ENCODE results near the gene DLG2. TPM values are rescaled to one million over a fixed set of nuclear protein-coding genes. Genes with fewer than 3 reads are reported as not detected.
"Not testable (repeated sequence)": the region's sequence is repeated elsewhere in the genome, so short reads cannot be mapped to it uniquely, and the experiment has no call there.

The DLG2 gene
- polyA plus RNA-seq, 1 donor = 8.1 TPM

- no peak for DNase-seq
- no CpG with 5 or more reads among the region's 4 CpGs for WGBS (ENCODE audit: insufficient coverage, low lambda C conversion rate)
- no peaks in the 10 kb centered on the region for H3K9me3 ChIP-seq (ENCODE audit: control insufficient read depth, low read depth, low read length)
- no peaks in the 10 kb centered on the region for H3K27me3 ChIP-seq (ENCODE audit: control insufficient read depth, insufficient read depth, low read length)
- H3K27ac ChIP-seq (ENCODE audit: low read length) = no peak overlapping the region
- no peaks in the 10 kb centered on the region for H3K36me3 ChIP-seq (ENCODE audit: control insufficient read depth, insufficient read depth, low read length)
- H3K4me1 ChIP-seq (ENCODE audit: control insufficient read depth, insufficient read depth, low read length) = no peaks in the 10 kb centered on the region
- no peak overlapping the region for H3K4me3 ChIP-seq (ENCODE audit: low read length)
Observed at GRCh38 chr11:83441171-83441570, 2186.0 kb downstream of the DLG2 start.

- Histone ChIP-seq H3K4me1 (ENCODE audit: control insufficient read depth, insufficient read depth, low read length) (no peaks in the 10 kb centered on the region), H3K27ac (ENCODE audit: low read length) (no peak overlapping the region), H3K36me3 (ENCODE audit: control insufficient read depth, insufficient read depth, low read length) (no peaks in the 10 kb centered on the region), H3K4me3 (ENCODE audit: low read length) (no peak overlapping the region), H3K27me3 (ENCODE audit: control insufficient read depth, insufficient read depth, low read length) (no peaks in the 10 kb centered on the region), H3K9me3 (ENCODE audit: control insufficient read depth, low read depth, low read length) (no peaks in the 10 kb centered on the region)
- no CpG with 5 or more reads among the region's 2 CpGs for WGBS (ENCODE audit: insufficient coverage, low lambda C conversion rate)
- DNase-seq = no peak
Observed at GRCh38 chr11:83438438-83438837, 2188.7 kb downstream of the DLG2 start.

DNA sequence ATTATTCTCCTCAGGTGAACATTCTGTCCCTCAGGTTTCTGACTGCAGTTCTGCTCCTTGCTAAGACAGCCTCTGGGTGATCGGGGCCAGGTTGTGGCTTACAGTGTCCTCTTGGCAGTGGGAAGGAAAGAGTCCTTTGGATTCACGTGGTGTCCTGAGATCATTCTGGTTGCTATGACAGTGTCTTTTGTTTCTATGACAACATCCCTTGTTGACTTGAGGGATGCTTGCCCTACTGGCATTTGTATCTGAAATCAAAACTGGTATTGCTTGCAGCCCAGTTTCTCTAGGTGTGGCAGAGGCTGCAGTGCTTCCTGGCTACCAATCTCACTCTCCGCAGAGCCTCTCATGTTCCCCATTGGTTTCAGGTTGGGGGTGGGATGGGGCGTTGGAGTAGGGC lies 2189.2 kb downstream of the DLG2 start:
- no peaks in the 10 kb centered on the region for H3K9me3 ChIP-seq (ENCODE audit: control insufficient read depth, low read depth, low read length)
- no peak overlapping the region for H3K4me3 ChIP-seq (ENCODE audit: low read length)
- no peak for DNase-seq
- H3K27ac ChIP-seq (ENCODE audit: low read length) = no peak overlapping the region
- no peaks in the 10 kb centered on the region for H3K36me3 ChIP-seq (ENCODE audit: control insufficient read depth, insufficient read depth, low read length)
- no CpG with 5 or more reads among the region's 4 CpGs for WGBS (ENCODE audit: insufficient coverage, low lambda C conversion rate)
- no peaks in the 10 kb centered on the region for H3K4me1 ChIP-seq (ENCODE audit: control insufficient read depth, insufficient read depth, low read length)
- no peaks in the 10 kb centered on the region for H3K27me3 ChIP-seq (ENCODE audit: control insufficient read depth, insufficient read depth, low read length)

GRCh38 chr11:83436855-83437254 lies 2190.3 kb downstream of the DLG2 start:
- no peak for DNase-seq
- H3K9me3 ChIP-seq (ENCODE audit: control insufficient read depth, low read depth, low read length) = no peaks in the 10 kb centered on the region
- 100% methylated on average over 3 of the region's 3 CpGs for WGBS (ENCODE audit: insufficient coverage, low lambda C conversion rate)

DNA sequence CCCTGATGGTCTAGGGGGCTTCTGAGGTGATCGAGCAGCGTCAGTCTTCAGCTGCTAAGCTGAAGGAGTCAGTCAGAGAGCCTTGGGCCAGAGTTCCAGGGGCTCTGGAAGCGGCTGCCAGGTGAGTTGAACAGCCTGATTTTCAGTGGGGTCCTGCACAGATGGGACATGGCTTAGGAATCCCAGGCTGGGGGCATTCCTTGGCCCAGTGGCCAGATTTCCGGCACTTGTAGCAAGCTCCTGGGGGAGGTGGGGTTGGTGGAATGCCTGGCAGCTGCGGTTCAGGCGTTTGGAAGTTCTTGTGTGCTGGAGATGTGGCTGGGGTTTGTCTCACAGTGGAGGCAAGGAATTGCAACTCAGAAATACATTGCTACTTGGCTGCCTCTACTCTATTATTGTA lies 2192.3 kb downstream of the DLG2 start:
- H3K9me3 ChIP-seq (ENCODE audit: control insufficient read depth, low read depth, low read length); H3K4me1 ChIP-seq (ENCODE audit: control insufficient read depth, insufficient read depth, low read length); H3K27ac ChIP-seq (ENCODE audit: low read length); DNase-seq; H3K27me3 ChIP-seq (ENCODE audit: control insufficient read depth, insufficient read depth, low read length); H3K36me3 ChIP-seq (ENCODE audit: control insufficient read depth, insufficient read depth, low read length); H3K4me3 ChIP-seq (ENCODE audit: low read length): not testable (repeated sequence)
- no CpG with 5 or more reads among the region's 6 CpGs for WGBS (ENCODE audit: insufficient coverage, low lambda C conversion rate)

More at GRCh38 chr11:83436855-83437254, 2190.3 kb downstream of the DLG2 start:
- Histone ChIP-seq H3K27ac (ENCODE audit: low read length) (no peak overlapping the region), H3K36me3 (ENCODE audit: control insufficient read depth, insufficient read depth, low read length) (no peaks in the 10 kb centered on the region), H3K27me3 (ENCODE audit: control insufficient read depth, insufficient read depth, low read length) (no peaks in the 10 kb centered on the region), H3K4me1 (ENCODE audit: control insufficient read depth, insufficient read depth, low read length) (no peaks in the 10 kb centered on the region), H3K4me3 (ENCODE audit: low read length) (no peak overlapping the region)

GRCh38 chr11:83427943-83428342 lies 2199.2 kb downstream of the DLG2 start:
- Histone ChIP-seq H3K4me3 (ENCODE audit: low read length) (no peak overlapping the region), H3K36me3 (ENCODE audit: control insufficient read depth, insufficient read depth, low read length) (no peaks in the 10 kb centered on the region), H3K4me1 (ENCODE audit: control insufficient read depth, insufficient read depth, low read length) (no peaks in the 10 kb centered on the region), H3K27me3 (ENCODE audit: control insufficient read depth, insufficient read depth, low read length) (no peaks in the 10 kb centered on the region), H3K27ac (ENCODE audit: low read length) (no peak overlapping the region), H3K9me3 (ENCODE audit: control insufficient read depth, low read depth, low read length) (no peaks in the 10 kb centered on the region)
- no peak for DNase-seq
- WGBS (ENCODE audit: insufficient coverage, low lambda C conversion rate) = 86% methylated on average over 1 of the region's 2 CpGs

- WGBS (ENCODE audit: insufficient coverage, low lambda C conversion rate) = no CpG with 5 or more reads among the region's 2 CpGs
- no peaks in the 10 kb centered on the region for H3K36me3 ChIP-seq (ENCODE audit: control insufficient read depth, insufficient read depth, low read length)
- H3K27ac ChIP-seq (ENCODE audit: low read length) = no peak overlapping the region
- H3K4me3 ChIP-seq (ENCODE audit: low read length) = no peak overlapping the region
- DNase-seq = no peak
- H3K9me3 ChIP-seq (ENCODE audit: control insufficient read depth, low read depth, low read length) = no peaks in the 10 kb centered on the region
- H3K27me3 ChIP-seq (ENCODE audit: control insufficient read depth, insufficient read depth, low read length) = no peaks in the 10 kb centered on the region
- H3K4me1 ChIP-seq (ENCODE audit: control insufficient read depth, insufficient read depth, low read length) = no peaks in the 10 kb centered on the region
Observed at GRCh38 chr11:83427501-83427900, 2199.6 kb downstream of the DLG2 start.

- no peak overlapping the region for H3K27ac ChIP-seq (ENCODE audit: low read length)
- no peak for DNase-seq
- H3K4me3 ChIP-seq (ENCODE audit: low read length) = no peak overlapping the region
- H3K27me3 ChIP-seq (ENCODE audit: control insufficient read depth, insufficient read depth, low read length) = no peaks in the 10 kb centered on the region
- H3K9me3 ChIP-seq (ENCODE audit: control insufficient read depth, low read depth, low read length) = peaks cover 4% of the 10 kb centered on the region
- no peaks in the 10 kb centered on the region for H3K36me3 ChIP-seq (ENCODE audit: control insufficient read depth, insufficient read depth, low read length)
- no peaks in the 10 kb centered on the region for H3K4me1 ChIP-seq (ENCODE audit: control insufficient read depth, insufficient read depth, low read length)
Observed at GRCh38 chr11:83425137-83425466, 2202.0 kb downstream of the DLG2 start.

- DNase-seq = no peak
- no peak overlapping the region for H3K4me3 ChIP-seq (ENCODE audit: low read length)
- no peaks in the 10 kb centered on the region for H3K4me1 ChIP-seq (ENCODE audit: control insufficient read depth, insufficient read depth, low read length)
- H3K27ac ChIP-seq (ENCODE audit: low read length) = no peak overlapping the region
- H3K27me3 ChIP-seq (ENCODE audit: control insufficient read depth, insufficient read depth, low read length) = no peaks in the 10 kb centered on the region
- H3K9me3 ChIP-seq (ENCODE audit: control insufficient read depth, low read depth, low read length) = peaks cover 4% of the 10 kb centered on the region
- no peaks in the 10 kb centered on the region for H3K36me3 ChIP-seq (ENCODE audit: control insufficient read depth, insufficient read depth, low read length)
- WGBS (ENCODE audit: insufficient coverage, low lambda C conversion rate) = 40% methylated on average over 1 of the region's 2 CpGs
Observed at GRCh38 chr11:83424376-83425136, 2202.6 kb downstream of the DLG2 start.

DNA sequence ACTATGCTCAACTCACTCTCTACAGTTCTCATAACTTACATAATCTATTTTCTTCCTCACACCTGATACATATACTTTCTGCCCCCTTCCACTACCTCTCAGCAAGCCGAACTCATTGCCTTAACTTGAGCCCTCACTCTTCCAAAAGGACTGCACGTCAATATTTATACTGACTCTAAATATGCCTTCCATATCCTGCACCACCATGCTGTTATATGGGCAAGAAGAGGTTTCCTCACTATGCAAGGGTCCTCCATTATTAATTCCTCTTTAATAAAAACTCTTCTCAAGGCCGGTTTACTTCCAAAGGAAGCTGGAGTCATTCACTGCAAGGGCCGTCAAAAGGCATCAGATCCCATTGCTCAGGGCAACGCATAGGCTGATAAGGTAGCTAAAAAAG lies 2204.5 kb downstream of the DLG2 start:
- not testable (repeated sequence) for H3K27me3 ChIP-seq (ENCODE audit: control insufficient read depth, insufficient read depth, low read length); H3K9me3 ChIP-seq (ENCODE audit: control insufficient read depth, low read depth, low read length); DNase-seq; H3K27ac ChIP-seq (ENCODE audit: low read length); H3K4me3 ChIP-seq (ENCODE audit: low read length); H3K36me3 ChIP-seq (ENCODE audit: control insufficient read depth, insufficient read depth, low read length); H3K4me1 ChIP-seq (ENCODE audit: control insufficient read depth, insufficient read depth, low read length)
- WGBS (ENCODE audit: insufficient coverage, low lambda C conversion rate) = 100% methylated on average over 1 of the region's 5 CpGs
